Measurements from ENCODE around the gene COL23A1. TPM values are rescaled to one million over a fixed set of nuclear protein-coding genes. Genes with fewer than 3 reads are reported as not detected.
"Not testable (repeated sequence)": the region's sequence is repeated elsewhere in the genome, so short reads cannot be mapped to it uniquely, and the experiment has no call there.

The COL23A1 gene
- total RNA-seq, 1 donor from 2014 or later, result 2.0 TPM

DNA sequence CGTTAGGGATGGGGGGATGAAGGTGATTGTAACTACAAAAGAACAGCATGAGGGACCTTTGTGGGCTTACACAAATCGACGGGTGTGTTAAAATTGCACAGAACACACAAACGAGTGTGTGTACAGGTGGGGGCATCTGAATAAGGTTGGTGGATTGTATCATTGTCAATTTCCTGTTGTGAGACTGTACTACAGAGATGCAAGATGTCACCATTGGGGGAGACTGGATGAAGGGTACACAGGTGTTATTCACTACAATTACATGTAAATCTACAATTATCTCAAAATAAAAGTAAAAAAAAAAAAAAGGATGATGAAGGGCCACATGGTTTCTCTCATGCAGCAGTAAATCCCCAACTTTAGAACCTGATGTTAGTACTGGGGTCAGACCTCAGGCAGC, 326.1 kb downstream of the COL23A1 start:
- no peak overlapping the region for H3K4me3 ChIP-seq
- ATAC-seq (no peak), DNase-seq (no peak)
- no peaks in the 10 kb centered on the region for H3K4me1 ChIP-seq
- no peak overlapping the region for H3K27ac ChIP-seq
- H3K36me3 ChIP-seq, result no peaks in the 10 kb centered on the region
- TF ChIP-seq, protein P1, sequence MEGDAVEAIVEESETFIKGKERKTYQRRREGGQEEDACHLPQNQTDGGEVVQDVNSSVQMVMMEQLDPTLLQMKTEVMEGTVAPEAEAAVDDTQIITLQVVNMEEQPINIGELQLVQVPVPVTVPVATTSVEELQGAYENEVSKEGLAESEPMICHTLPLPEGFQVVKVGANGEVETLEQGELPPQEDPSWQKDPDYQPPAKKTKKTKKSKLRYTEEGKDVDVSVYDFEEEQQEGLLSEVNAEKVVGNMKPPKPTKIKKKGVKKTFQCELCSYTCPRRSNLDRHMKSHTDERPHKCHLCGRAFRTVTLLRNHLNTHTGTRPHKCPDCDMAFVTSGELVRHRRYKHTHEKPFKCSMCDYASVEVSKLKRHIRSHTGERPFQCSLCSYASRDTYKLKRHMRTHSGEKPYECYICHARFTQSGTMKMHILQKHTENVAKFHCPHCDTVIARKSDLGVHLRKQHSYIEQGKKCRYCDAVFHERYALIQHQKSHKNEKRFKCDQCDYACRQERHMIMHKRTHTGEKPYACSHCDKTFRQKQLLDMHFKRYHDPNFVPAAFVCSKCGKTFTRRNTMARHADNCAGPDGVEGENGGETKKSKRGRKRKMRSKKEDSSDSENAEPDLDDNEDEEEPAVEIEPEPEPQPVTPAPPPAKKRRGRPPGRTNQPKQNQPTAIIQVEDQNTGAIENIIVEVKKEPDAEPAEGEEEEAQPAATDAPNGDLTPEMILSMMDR (IDR thresholded peaks at IDR 0.05), result no peak
- intact Hi-C loops (cut with DNase I), result no loop called here
- H3K27me3 ChIP-seq, result no peaks in the 10 kb centered on the region
- no peaks in the 10 kb centered on the region for H3K9me3 ChIP-seq

DNA sequence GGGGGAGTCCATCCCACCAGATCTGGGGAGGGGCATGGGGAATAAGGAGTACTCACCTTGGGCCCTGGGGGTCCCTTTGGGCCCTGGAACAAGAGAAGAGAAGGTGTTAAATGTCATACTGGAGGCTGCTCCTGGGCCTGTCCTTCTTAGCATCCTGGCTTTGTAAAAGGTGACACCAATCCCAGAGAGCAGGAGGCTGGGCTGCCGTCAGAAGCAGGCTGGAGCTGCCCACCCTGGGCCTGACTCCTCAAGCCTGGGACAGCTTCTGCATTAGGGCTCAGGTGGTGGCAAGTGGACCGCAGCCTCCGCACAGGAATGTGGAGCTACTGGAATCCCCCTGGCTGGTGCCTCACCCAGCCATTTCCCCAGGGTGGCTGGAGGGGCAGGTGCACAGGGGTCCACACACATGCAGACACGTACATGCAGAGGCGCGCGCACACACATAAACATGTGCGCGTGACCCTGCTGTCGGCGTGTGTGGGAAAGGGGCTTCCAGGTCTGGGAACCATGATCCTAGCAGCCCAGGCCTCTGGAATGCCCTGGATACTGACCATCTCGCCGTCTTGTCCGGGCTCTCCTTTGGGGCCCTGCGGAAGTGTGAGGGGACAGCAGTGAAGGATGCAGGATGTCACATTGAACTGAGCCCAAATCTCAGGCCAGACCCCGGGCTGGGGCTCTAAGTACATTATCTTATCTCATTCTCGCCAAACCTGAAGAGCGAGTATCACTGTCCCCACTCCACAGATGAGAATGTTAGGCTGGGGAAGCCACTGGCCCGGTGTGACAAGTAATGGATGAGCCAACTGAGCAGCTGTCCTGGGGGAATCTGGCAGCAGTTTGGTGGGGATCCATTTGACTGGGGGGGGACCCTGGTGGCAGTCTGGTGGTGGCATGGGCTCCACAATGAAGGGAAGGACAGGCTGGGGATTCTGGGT, 328.3 kb downstream of the COL23A1 start:
- H3K4me1 ChIP-seq, result no peaks in the 10 kb centered on the region
- H3K36me3 ChIP-seq, result no peaks in the 10 kb centered on the region
- H3K4me3 ChIP-seq, result no peak overlapping the region
- ATAC-seq, result no peak
- H3K27me3 ChIP-seq, result no peaks in the 10 kb centered on the region
- TF ChIP-seq, protein P1 (IDR thresholded peaks at IDR 0.05), result no peak
- DNase-seq, result no peak
- H3K9me3 ChIP-seq, result no peaks in the 10 kb centered on the region
- no peak overlapping the region for H3K27ac ChIP-seq
- intact Hi-C loops (cut with DNase I), result no loop called here

DNA sequence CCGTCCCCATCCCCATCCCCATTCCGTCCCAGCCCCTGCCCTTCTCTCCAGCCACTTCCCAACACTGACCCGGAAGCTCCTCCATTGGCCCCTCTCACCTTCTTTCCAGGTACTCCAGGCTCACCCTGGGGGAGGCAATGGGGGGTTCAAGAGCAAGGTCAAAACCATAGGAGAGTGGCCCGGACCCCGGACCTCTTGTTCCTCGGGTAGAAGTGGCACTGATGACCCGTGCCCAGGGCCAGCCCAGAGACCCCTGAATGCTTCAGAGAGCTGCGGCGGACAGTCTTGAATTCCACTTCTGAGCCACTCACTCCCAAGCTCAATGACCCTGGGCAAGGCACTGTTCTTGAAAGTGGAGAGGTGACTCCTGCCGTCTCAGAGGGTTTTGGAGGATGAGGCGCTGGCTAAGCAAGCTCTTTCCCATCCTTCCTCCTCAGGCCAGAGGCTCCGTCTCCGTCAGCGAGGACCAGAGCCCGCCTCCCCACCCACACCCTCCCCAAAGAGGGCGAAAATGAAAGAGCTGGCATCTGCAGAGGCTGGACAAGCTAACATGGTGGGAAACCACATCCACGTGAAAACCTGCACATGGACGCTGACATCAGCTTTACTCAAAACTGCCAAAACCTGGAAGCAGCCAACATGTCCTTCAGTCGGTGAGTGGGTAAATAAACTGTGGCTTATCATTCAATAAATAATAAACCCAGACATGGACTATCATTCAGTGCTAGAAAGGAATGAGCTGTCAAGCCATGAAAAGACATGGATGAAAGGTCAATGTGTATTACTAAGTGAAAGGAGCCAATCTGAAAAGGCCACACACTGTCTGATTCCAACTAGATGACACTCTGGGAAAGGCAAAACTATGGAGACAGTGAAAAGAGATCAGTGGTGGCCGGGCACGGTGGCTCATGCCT, 330.3 kb downstream of the COL23A1 start:
- ATAC-seq, result no peak
- DNase-seq, result no peak
- Histone ChIP-seq H3K36me3 (no peaks in the 10 kb centered on the region), H3K27ac (no peak overlapping the region), H3K9me3 (no peaks in the 10 kb centered on the region), H3K4me1 (no peaks in the 10 kb centered on the region), H3K27me3 (no peaks in the 10 kb centered on the region), H3K4me3 (no peak overlapping the region)
- intact Hi-C loops (cut with DNase I), result no loop called here
- TF ChIP-seq, protein P1 (IDR thresholded peaks at IDR 0.05), result no peak

DNA sequence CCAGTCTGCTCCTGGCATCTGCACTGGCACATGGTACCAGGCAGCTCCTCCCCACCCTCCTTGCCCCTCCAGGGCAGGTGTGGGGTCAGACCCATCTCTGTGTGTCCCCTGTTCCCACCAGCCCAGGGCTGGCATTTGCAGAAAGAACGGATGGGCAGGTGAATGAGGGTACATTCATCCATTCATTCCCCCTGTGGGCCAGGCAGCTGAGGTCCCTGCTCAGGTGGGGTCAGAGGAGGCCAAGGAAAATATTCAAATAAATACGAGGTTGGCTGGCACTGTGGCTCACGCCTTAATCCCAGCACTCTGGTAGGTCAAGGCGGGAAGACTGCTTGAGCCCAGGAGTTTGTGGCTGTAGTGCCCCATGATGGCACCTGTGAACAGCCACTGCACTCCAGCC, 332.5 kb downstream of the COL23A1 start:
- DNase-seq, result no peak
- no peaks in the 10 kb centered on the region for H3K36me3 ChIP-seq
- intact Hi-C loops (cut with DNase I), result no loop called here
- H3K9me3 ChIP-seq, result no peaks in the 10 kb centered on the region
- no peak overlapping the region for H3K27ac ChIP-seq
- no peaks in the 10 kb centered on the region for H3K4me1 ChIP-seq
- ATAC-seq, result no peak
- TF ChIP-seq, protein P1 (IDR thresholded peaks at IDR 0.05), result no peak
- H3K27me3 ChIP-seq, result no peaks in the 10 kb centered on the region
- H3K4me3 ChIP-seq, result no peak overlapping the region

DNA sequence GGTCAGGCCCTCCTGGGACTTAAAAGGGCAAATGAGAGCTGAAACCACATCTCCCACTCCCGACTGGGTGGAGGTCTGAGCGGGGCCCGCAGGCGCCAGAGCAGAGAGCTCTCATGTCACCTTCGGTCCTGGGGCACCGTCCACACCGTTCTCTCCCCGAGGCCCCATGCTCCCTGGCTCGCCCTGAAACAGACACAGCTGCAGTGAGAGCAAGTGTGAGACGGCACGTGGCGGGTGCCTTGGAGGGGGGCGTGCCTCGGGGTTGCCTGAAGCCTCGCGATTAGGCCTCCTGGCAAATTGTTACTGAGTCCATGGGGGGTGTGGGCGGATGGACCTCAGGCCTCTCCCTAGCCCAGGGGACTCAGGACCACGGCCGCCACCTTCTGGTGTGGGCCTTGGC, 333.4 kb downstream of the COL23A1 start:
- no peak for DNase-seq

DNA sequence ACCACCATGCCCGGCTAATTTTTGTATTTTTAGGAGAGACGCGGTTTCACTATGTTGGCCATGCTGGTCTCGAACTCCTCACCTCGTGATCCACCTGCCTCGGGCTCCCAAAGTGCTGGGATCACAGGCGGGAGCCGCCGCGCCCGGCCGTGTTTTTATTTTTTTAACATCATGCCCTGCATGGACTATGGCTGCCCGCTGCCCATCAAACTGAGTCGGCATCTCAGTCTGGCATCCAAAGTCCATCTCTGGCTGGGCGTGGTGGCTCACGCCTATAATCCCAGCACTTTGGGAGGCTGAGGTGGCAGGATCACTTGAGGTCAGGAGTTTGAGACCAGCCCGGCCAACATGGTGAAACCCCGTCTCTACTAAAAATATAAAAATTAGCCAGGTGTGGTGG, 336.6 kb downstream of the COL23A1 start:
- H3K27me3 ChIP-seq; intact Hi-C loops (cut with DNase I); H3K36me3 ChIP-seq; H3K27ac ChIP-seq; DNase-seq; H3K4me3 ChIP-seq; ATAC-seq; H3K4me1 ChIP-seq; H3K9me3 ChIP-seq: not testable (repeated sequence)

More for the DNA sequence above, 333.4 kb downstream of the COL23A1 start:
- no peaks in the 10 kb centered on the region for H3K36me3 ChIP-seq
- TF ChIP-seq, protein P1 (IDR thresholded peaks at IDR 0.05), result no peak
- no peaks in the 10 kb centered on the region for H3K4me1 ChIP-seq
- no peak for ATAC-seq
- H3K27ac ChIP-seq, result no peak overlapping the region
- H3K27me3 ChIP-seq, result no peaks in the 10 kb centered on the region
- intact Hi-C loops (cut with DNase I), result no loop called here
- no peaks in the 10 kb centered on the region for H3K9me3 ChIP-seq
- H3K4me3 ChIP-seq, result no peak overlapping the region
